Effector memory CD8-positive, alpha-beta T cell (primary cell): ENCODE results near the gene CXorf51B.
"Not testable (repeated sequence)": the region's sequence is repeated elsewhere in the genome, so short reads cannot be mapped to it uniquely, and the experiment has no call there.

Source experiments
- ATAC-seq: fragments of 150-1000 bp; cut with Tn5 transposase; replicated peaks from 2 replicates; pipeline ENCODE4 v1.10.0; 2021; ENCODE audit warnings: mild to moderate bottlenecking, moderate library complexity
- DNase-seq, 3 experiments: peaks; one replicate each; pipeline ENCODE4 v3.0.0; 2021
- H3K27ac Mint-ChIP-seq, 2 donors: one replicate each; pipeline ENCODE4 v1.8.0; 2022; ENCODE audit warnings: mild to moderate bottlenecking in 2 of 2, mixed read lengths in 2 of 2, moderate library complexity in 2 of 2
- H3K27me3 Mint-ChIP-seq, 2 donors: one replicate each; pipeline ENCODE4 v1.8.0; 2022; ENCODE audit warnings: mixed read lengths in 2 of 2
- H3K36me3 Mint-ChIP-seq: one replicate; pipeline ENCODE4 v1.8.0; 2022; ENCODE audit warnings: mild to moderate bottlenecking, moderate library complexity, mixed read lengths; ENCODE audit not compliant: insufficient read depth
- H3K4me1 Mint-ChIP-seq, 2 donors: one replicate each; pipeline ENCODE4 v1.8.0; 2022; ENCODE audit warnings: low read depth in 2 of 2, mixed read lengths in 2 of 2
- H3K4me3 Mint-ChIP-seq, 2 donors: one replicate each; pipeline ENCODE4 v1.8.0; 2022; ENCODE audit warnings: mild to moderate bottlenecking in 2 of 2, mixed read lengths in 2 of 2, moderate library complexity in 2 of 2
- H3K9me3 Mint-ChIP-seq, 2 donors: one replicate each; pipeline ENCODE4 v1.8.0; 2022; ENCODE audit warnings: mixed read lengths in 2 of 2
- total RNA-seq, 9 experiments: gene quantifications; one replicate each; lab custom pipeline; 2026; lab: John Stamatoyannopoulos, UW

CXorf51B gene
- 0 reads per million in 9 experiments for total RNA-seq

GRCh38 chrX:146809471-146809870 lies at the start of gene CXorf51B:
Gene CXorf51B, plus strand, starts transcription at chrX:146809771. Its CDS starts 21 bp downstream, at chrX:146809792.
- not testable (repeated sequence) for H3K36me3 Mint-ChIP-seq, H3K27me3 Mint-ChIP-seq, DNase-seq, H3K27ac Mint-ChIP-seq, H3K9me3 Mint-ChIP-seq, H3K4me1 Mint-ChIP-seq, ATAC-seq, H3K4me3 Mint-ChIP-seq

GRCh38 chrX:146814644-146815043 lies 5.1 kb downstream of the CXorf51B start, which contains the start of gene CXorf51A:
Gene CXorf51A, minus strand, starts transcription at chrX:146814744. Its CDS starts 21 bp downstream, at chrX:146814723.
- H3K27me3 Mint-ChIP-seq, H3K9me3 Mint-ChIP-seq, H3K4me3 Mint-ChIP-seq, H3K36me3 Mint-ChIP-seq, H3K4me1 Mint-ChIP-seq, DNase-seq, ATAC-seq, H3K27ac Mint-ChIP-seq: not testable (repeated sequence)

- Mint-ChIP-seq H3K4me3 (no peak overlapping the region), H3K27me3 (no peaks in the 10 kb centered on the region), H3K36me3 (no peaks in the 10 kb centered on the region), H3K9me3 (peaks cover 0 to 3% of the 10 kb centered on the region in 2 donors), H3K4me1 (no peaks in the 10 kb centered on the region), H3K27ac (no peak overlapping the region)
- ATAC-seq (no peak), DNase-seq (no peak)
Observed at GRCh38 chrX:146831994-146832393, 22.4 kb downstream of the CXorf51B start.

GRCh38 chrX:146854281-146854680 lies 44.7 kb downstream of the CXorf51B start:
- no peak overlapping the region for H3K27ac Mint-ChIP-seq
- H3K4me3 Mint-ChIP-seq, result no peak overlapping the region
- no peaks in the 10 kb centered on the region for H3K4me1 Mint-ChIP-seq
- no peaks in the 10 kb centered on the region for H3K27me3 Mint-ChIP-seq
- DNase-seq (no peak), ATAC-seq (no peak)
- no peaks in the 10 kb centered on the region for H3K36me3 Mint-ChIP-seq
- H3K9me3 Mint-ChIP-seq, result peaks cover 0 to 5% of the 10 kb centered on the region in 2 donors
